Measurements from ENCODE around the gene BCL7C. TPM values are rescaled to one million over a fixed set of nuclear protein-coding genes. Genes with fewer than 3 reads are reported as not detected.
A peak's percentile ranks its signal among the peaks of the same experiment; 100 is the strongest.

BCL7C gene
- total RNA-seq, 1 experiment from 2014 or later: 45.8 TPM

GRCh38 chr16:30840611-30841010 lies 53.3 kb downstream of the BCL7C start:
- no peaks in the 10 kb centered on the region for H3K27me3 ChIP-seq (ENCODE audit: control insufficient read depth, insufficient read depth, low read length)
- DNase-seq (ENCODE audit: low read depth, low spot score) (no peak), ATAC-seq (no peak)
- TF ChIP-seq, protein P1, sequence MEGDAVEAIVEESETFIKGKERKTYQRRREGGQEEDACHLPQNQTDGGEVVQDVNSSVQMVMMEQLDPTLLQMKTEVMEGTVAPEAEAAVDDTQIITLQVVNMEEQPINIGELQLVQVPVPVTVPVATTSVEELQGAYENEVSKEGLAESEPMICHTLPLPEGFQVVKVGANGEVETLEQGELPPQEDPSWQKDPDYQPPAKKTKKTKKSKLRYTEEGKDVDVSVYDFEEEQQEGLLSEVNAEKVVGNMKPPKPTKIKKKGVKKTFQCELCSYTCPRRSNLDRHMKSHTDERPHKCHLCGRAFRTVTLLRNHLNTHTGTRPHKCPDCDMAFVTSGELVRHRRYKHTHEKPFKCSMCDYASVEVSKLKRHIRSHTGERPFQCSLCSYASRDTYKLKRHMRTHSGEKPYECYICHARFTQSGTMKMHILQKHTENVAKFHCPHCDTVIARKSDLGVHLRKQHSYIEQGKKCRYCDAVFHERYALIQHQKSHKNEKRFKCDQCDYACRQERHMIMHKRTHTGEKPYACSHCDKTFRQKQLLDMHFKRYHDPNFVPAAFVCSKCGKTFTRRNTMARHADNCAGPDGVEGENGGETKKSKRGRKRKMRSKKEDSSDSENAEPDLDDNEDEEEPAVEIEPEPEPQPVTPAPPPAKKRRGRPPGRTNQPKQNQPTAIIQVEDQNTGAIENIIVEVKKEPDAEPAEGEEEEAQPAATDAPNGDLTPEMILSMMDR (IDR thresholded peaks at IDR 0.05): no peak
- no peak for TF ChIP-seq SIN3A (IDR thresholded peaks at IDR 0.05; ENCODE audit: borderline replicate concordance, insufficient read depth, low read depth, low read length)
- TF ChIP-seq, protein P2, sequence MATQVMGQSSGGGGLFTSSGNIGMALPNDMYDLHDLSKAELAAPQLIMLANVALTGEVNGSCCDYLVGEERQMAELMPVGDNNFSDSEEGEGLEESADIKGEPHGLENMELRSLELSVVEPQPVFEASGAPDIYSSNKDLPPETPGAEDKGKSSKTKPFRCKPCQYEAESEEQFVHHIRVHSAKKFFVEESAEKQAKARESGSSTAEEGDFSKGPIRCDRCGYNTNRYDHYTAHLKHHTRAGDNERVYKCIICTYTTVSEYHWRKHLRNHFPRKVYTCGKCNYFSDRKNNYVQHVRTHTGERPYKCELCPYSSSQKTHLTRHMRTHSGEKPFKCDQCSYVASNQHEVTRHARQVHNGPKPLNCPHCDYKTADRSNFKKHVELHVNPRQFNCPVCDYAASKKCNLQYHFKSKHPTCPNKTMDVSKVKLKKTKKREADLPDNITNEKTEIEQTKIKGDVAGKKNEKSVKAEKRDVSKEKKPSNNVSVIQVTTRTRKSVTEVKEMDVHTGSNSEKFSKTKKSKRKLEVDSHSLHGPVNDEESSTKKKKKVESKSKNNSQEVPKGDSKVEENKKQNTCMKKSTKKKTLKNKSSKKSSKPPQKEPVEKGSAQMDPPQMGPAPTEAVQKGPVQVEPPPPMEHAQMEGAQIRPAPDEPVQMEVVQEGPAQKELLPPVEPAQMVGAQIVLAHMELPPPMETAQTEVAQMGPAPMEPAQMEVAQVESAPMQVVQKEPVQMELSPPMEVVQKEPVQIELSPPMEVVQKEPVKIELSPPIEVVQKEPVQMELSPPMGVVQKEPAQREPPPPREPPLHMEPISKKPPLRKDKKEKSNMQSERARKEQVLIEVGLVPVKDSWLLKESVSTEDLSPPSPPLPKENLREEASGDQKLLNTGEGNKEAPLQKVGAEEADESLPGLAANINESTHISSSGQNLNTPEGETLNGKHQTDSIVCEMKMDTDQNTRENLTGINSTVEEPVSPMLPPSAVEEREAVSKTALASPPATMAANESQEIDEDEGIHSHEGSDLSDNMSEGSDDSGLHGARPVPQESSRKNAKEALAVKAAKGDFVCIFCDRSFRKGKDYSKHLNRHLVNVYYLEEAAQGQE (IDR thresholded peaks at IDR 0.05; ENCODE audit: insufficient read depth in 1 of 2, low read depth in 2 of 2, low read length in 1 of 2): no peak
- TF ChIP-seq POLR2AphosphoS5 (IDR thresholded peaks at IDR 0.05; ENCODE audit: low read depth, low read length): no peak
- TF ChIP-seq TCF7L2 (IDR thresholded peaks at IDR 0.05; ENCODE audit: low read depth, low read length): no peak
- CTCF ChIA-PET: no interaction called here
- intact Hi-C loops (cut with micrococcal nuclease; ENCODE audit: unreplicated experiment): loop anchor here (10.0 kb wide), 1 partner anchor 64 kb away; no protein-coding TSS in a partner anchor
- H3K9me3 ChIP-seq (ENCODE audit: control insufficient read depth, insufficient read depth, low read depth, low read length): no peaks in the 10 kb centered on the region
- H3K4me1 ChIP-seq (ENCODE audit: control insufficient read depth, insufficient read depth, low read length): peaks cover 2% of the 10 kb centered on the region; the same call in 1 of the 2 replicates
- no peaks in the 10 kb centered on the region for H3K36me3 ChIP-seq (ENCODE audit: control insufficient read depth, insufficient read depth, low read length)
- no peak overlapping the region for H3K27ac ChIP-seq (ENCODE audit: low read length)
- in situ Hi-C loops (cut with HindIII; ENCODE audit: low pct_unique_long_range_greater_than_20kb, low sequenced_read_pairs): no loop called here
- no TSS peak for BruUV-seq (replicated peaks)
- H3K4me3 ChIP-seq (ENCODE audit: low read depth in 2 of 2, low read length in 2 of 2): no peak overlapping the region
- POLR2A ChIA-PET: no interaction called here

DNA sequence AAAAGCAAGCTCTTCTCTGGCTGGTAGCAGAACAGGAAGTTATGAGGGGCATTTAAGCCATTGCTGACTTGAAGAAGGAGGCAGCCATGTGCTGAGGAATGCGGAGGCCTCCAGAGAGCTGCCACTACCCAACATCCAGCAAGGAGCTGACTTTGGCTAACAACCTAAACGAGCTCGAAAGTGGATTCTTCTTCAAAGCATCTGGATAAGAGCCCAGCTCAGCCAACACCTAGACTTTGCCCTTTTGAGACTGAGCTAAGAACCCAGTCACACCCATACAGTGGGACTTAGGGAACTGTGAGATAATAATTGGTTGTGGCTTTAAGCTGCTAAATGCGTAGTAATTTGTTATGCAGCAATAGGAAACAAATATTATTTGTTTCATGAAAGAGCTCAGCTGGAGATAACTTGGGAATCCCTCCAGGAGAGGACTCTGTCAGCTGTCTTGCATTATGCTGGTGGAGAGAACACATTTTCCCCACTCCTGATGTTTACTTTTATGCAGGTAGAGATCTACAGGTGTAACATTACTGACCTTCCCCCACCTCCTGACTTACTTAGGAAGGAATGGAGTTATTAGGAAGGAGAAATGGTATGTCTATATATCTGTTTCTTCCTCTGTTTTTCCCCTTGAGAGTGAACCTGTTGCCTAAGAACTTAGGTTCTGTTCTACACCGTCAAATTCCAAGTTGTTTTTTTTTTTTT lies 54.2 kb downstream of the BCL7C start:
- TF ChIP-seq, protein P1 (IDR thresholded peaks at IDR 0.05): no peak
- TF ChIP-seq, protein P2 (IDR thresholded peaks at IDR 0.05; ENCODE audit: insufficient read depth in 1 of 2, low read depth in 2 of 2, low read length in 1 of 2): no peak
- TF ChIP-seq TCF7L2 (IDR thresholded peaks at IDR 0.05; ENCODE audit: low read depth, low read length) (no peak), SIN3A (IDR thresholded peaks at IDR 0.05; ENCODE audit: borderline replicate concordance, insufficient read depth, low read depth, low read length) (no peak), POLR2AphosphoS5 (IDR thresholded peaks at IDR 0.05; ENCODE audit: low read depth, low read length) (no peak)
- no peak for DNase-seq (ENCODE audit: low read depth, low spot score)
- in situ Hi-C loops (cut with HindIII; ENCODE audit: low pct_unique_long_range_greater_than_20kb, low sequenced_read_pairs) (no loop called here), intact Hi-C loops (cut with micrococcal nuclease; ENCODE audit: unreplicated experiment) (loop anchor here (10.0 kb wide), 1 partner anchor 65 kb away; no protein-coding TSS in a partner anchor)
- 0 out of 2 replicates have a peak, but pooled peaks cover 2% of the 10 kb centered on the region for H3K4me1 ChIP-seq (ENCODE audit: control insufficient read depth, insufficient read depth, low read length)
- ChIA-PET CTCF (interaction anchor here (1.0 kb wide), 1 partner anchor 26 kb away, joined by 3 read pairs; no protein-coding TSS in a partner anchor), POLR2A (interaction anchor here (0.6 to 0.7 kb wide), 3 partner anchors 10 to 480 kb away, joined by 3 to 4 read pairs (median 3); no protein-coding TSS in a partner anchor)
- H3K4me3 ChIP-seq (ENCODE audit: low read depth in 2 of 2, low read length in 2 of 2): no peak overlapping the region
- H3K27ac ChIP-seq (ENCODE audit: low read length): no peak overlapping the region
- no TSS peak for BruUV-seq (replicated peaks)
- H3K9me3 ChIP-seq (ENCODE audit: control insufficient read depth, insufficient read depth, low read depth, low read length): no peaks in the 10 kb centered on the region
- peak; percentile 18; the same call in 1 of the 2 replicates for ATAC-seq
- no peaks in the 10 kb centered on the region for H3K27me3 ChIP-seq (ENCODE audit: control insufficient read depth, insufficient read depth, low read length)
- no peaks in the 10 kb centered on the region for H3K36me3 ChIP-seq (ENCODE audit: control insufficient read depth, insufficient read depth, low read length)
